Upper lobe of right lung (tissue), 1 donor: ENCODE results near the gene MROH8. TPM values are rescaled to one million over a fixed set of nuclear protein-coding genes. Genes with fewer than 3 reads are reported as not detected.
"Not testable (repeated sequence)": the region's sequence is repeated elsewhere in the genome, so short reads cannot be mapped to it uniquely, and the experiment has no call there.

Experiments used
- ATAC-seq: fragments of 200-7000 bp; cut with Tn5 transposase; one replicate; pipeline ENCODE4 v1.9.1; 2020; ENCODE audit warnings: mild to moderate bottlenecking, moderate library complexity
- DNase-seq: peaks from one replicate; pipeline ENCODE4 v3.0.0-alpha.2; 2020
- H3K27ac ChIP-seq: fragments of 200-600 bp; one replicate; pipeline ENCODE4 v1.8.0; 2022
- H3K27me3 ChIP-seq: fragments of 200-600 bp; one replicate; pipeline ENCODE4 v1.8.0; 2022; ENCODE audit warnings: mild to moderate bottlenecking
- H3K36me3 ChIP-seq: fragments of 200-600 bp; one replicate; pipeline ENCODE4 v1.8.0; 2022
- H3K4me1 ChIP-seq: fragments of 200-600 bp; one replicate; pipeline ENCODE4 v1.8.0; 2022
- H3K4me3 ChIP-seq: fragments of 200-600 bp; one replicate; pipeline ENCODE4 v1.8.0; 2022; ENCODE audit warnings: mild to moderate bottlenecking
- H3K9me3 ChIP-seq: fragments of 200-600 bp; one replicate; pipeline ENCODE4 v1.8.0; 2022
- CTCF ChIP-seq: fragments of 200-600 bp; IDR thresholded peaks from one replicate; pipeline ENCODE4 v1.8.0; 2022; ENCODE audit warnings: antibody characterized with exemption
- intact Hi-C: fragments of 100-400 bp; cut with DNase I; formaldehyde crosslinking; loops from one replicate; pipeline ENCODE4 v1.11.0; 2022
- total RNA-seq: library from RNA; stranded (reverse); fragmentation: NEBNext Ultra II Directional; extraction: Animal tissue kit (Norgen Biotek cat#: 25700); gene quantifications from one replicate; pipeline ENCODE4 v1.2.1, GENCODE V29; 2021
- donor health status: DM: no; HTN: yes; CAD: no; lungs with severe emphysema.

MROH8 gene
- total RNA-seq, 1 donor from 2014 or later = 1.5 TPM

- ATAC-seq (no peak), DNase-seq (no peak)
- Histone ChIP-seq H3K9me3 (no peaks in the 10 kb centered on the region), H3K27me3 (no peaks in the 10 kb centered on the region), H3K4me1 (no peaks in the 10 kb centered on the region), H3K36me3 (no peaks in the 10 kb centered on the region), H3K4me3 (no peak overlapping the region), H3K27ac (no peak overlapping the region)
- TF ChIP-seq CTCF = no peak
- intact Hi-C loops = no loop called here
Measured at GRCh38 chr20:37142708-37143107, 36.6 kb downstream of the MROH8 start.

GRCh38 chr20:37137547-37137946 lies 41.8 kb downstream of the MROH8 start:
- no peaks in the 10 kb centered on the region for H3K4me1 ChIP-seq
- intact Hi-C loops = no loop called here
- TF ChIP-seq CTCF = no peak
- ATAC-seq (no peak), DNase-seq (no peak)
- H3K4me3 ChIP-seq = no peak overlapping the region
- H3K9me3 ChIP-seq = no peaks in the 10 kb centered on the region
- no peaks in the 10 kb centered on the region for H3K27me3 ChIP-seq
- H3K27ac ChIP-seq = no peak overlapping the region
- H3K36me3 ChIP-seq = no peaks in the 10 kb centered on the region

GRCh38 chr20:37133952-37134351 lies 45.4 kb downstream of the MROH8 start:
- Histone ChIP-seq H3K4me3 (no peak overlapping the region), H3K9me3 (no peaks in the 10 kb centered on the region), H3K36me3 (no peaks in the 10 kb centered on the region), H3K27me3 (no peaks in the 10 kb centered on the region), H3K27ac (no peak overlapping the region), H3K4me1 (no peaks in the 10 kb centered on the region)
- intact Hi-C loops = no loop called here
- ATAC-seq = no peak
- DNase-seq = no peak
- no peak for TF ChIP-seq CTCF

GRCh38 chr20:37131486-37131885 lies 47.9 kb downstream of the MROH8 start:
- H3K27me3 ChIP-seq = no peaks in the 10 kb centered on the region
- ATAC-seq (no peak), DNase-seq (no peak)
- intact Hi-C loops = no loop called here
- H3K27ac ChIP-seq = no peak overlapping the region
- no peak for TF ChIP-seq CTCF
- no peaks in the 10 kb centered on the region for H3K4me1 ChIP-seq
- no peak overlapping the region for H3K4me3 ChIP-seq
- H3K36me3 ChIP-seq = no peaks in the 10 kb centered on the region
- H3K9me3 ChIP-seq = no peaks in the 10 kb centered on the region

GRCh38 chr20:37128803-37129202 lies 50.5 kb downstream of the MROH8 start:
- H3K27me3 ChIP-seq = no peaks in the 10 kb centered on the region
- no peak overlapping the region for H3K27ac ChIP-seq
- H3K9me3 ChIP-seq = no peaks in the 10 kb centered on the region
- TF ChIP-seq CTCF = no peak
- no peak overlapping the region for H3K4me3 ChIP-seq
- no peaks in the 10 kb centered on the region for H3K36me3 ChIP-seq
- no peak for ATAC-seq
- intact Hi-C loops = no loop called here
- DNase-seq = no peak
- no peaks in the 10 kb centered on the region for H3K4me1 ChIP-seq

- DNase-seq, ATAC-seq, intact Hi-C loops, H3K27ac ChIP-seq, H3K27me3 ChIP-seq, H3K9me3 ChIP-seq, H3K4me1 ChIP-seq, H3K36me3 ChIP-seq, H3K4me3 ChIP-seq: not testable (repeated sequence)
Measured at GRCh38 chr20:37126290-37126689, 53.1 kb downstream of the MROH8 start.
